Panc1 (cell line): Measurements from ENCODE around the gene MYO18A.

ENCODE experiments used
- POLR2AphosphoS5 ChIP-seq: IDR thresholded peaks from 2 replicates; pipeline ENCODE4 v1.6.1; 2012; ENCODE audit warnings: mild to moderate bottlenecking, low read depth, low read length, moderate library complexity
- SIN3A ChIP-seq: IDR thresholded peaks from 2 replicates; pipeline ENCODE4 v1.6.1; 2012; ENCODE audit warnings: low read depth, mild to moderate bottlenecking, low read length, moderate library complexity, borderline replicate concordance; ENCODE audit not compliant: insufficient read depth
- TCF7L2 ChIP-seq: IDR thresholded peaks from 2 replicates; pipeline ENCODE4 v1.6.1; 2011; ENCODE audit warnings: mild to moderate bottlenecking, low read depth, low read length, inconsistent platforms
- TF ChIP-seq, protein P1 (sequence below): fragments of 450-650 bp; IDR thresholded peaks from 2 replicates; pipeline ENCODE4 v1.5.1; 2017; ENCODE audit warnings: mild to moderate bottlenecking

DNA sequence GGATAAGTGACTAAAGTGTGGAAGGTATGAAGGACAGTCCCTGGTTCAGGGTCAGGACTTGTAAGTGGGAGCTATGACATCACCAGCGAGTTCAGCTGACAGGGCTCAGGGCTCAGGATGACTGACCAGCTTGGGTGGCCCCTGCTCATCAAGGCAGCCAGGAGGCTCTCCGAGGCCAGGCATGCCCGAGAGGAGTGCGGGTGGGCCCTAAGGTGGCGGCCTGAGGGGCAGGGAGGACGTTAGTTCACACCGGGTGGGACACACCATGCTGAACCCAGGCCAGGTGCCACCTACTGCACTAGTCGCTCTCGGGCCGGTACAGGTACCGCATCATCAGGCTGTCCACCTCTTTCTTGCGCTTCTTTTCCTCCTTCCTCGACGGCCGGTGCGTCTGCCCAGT lies 100.8 kb downstream of the MYO18A start:
- TF ChIP-seq, protein P1, sequence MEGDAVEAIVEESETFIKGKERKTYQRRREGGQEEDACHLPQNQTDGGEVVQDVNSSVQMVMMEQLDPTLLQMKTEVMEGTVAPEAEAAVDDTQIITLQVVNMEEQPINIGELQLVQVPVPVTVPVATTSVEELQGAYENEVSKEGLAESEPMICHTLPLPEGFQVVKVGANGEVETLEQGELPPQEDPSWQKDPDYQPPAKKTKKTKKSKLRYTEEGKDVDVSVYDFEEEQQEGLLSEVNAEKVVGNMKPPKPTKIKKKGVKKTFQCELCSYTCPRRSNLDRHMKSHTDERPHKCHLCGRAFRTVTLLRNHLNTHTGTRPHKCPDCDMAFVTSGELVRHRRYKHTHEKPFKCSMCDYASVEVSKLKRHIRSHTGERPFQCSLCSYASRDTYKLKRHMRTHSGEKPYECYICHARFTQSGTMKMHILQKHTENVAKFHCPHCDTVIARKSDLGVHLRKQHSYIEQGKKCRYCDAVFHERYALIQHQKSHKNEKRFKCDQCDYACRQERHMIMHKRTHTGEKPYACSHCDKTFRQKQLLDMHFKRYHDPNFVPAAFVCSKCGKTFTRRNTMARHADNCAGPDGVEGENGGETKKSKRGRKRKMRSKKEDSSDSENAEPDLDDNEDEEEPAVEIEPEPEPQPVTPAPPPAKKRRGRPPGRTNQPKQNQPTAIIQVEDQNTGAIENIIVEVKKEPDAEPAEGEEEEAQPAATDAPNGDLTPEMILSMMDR: no peak
- TF ChIP-seq POLR2AphosphoS5 (no peak), SIN3A (no peak), TCF7L2 (no peak)
